GM12801 (cell line): Measurements from ENCODE around the gene NUP214.

Source experiments
- TF ChIP-seq, protein P1 (sequence below): IDR thresholded peaks from one replicate; pipeline ENCODE4 v1.5.1; 2011; ENCODE audit warnings: control low read depth; ENCODE audit not compliant: insufficient read length; ENCODE audit errors: extremely low read depth

NUP214 gene

DNA sequence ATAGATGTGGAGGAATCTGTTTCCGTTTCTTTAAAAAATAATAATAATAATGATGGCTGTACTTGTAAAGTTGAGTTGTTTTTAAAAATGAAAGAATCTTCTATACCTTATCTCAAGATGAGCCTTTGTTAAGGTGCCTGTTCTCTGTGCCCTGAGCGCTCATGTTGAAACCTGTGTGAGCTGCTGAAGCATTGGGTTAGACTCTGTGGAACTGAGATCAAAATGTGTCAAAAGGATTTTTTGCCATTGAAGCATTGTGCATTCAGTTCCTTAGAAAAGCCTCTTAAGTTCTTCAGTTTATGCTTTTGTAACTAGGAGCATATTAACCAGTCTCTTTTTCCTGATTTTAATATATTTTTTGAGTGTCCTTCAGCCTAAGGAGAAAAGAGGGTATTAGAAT lies 67.7 kb downstream of the NUP214 start:
- TF ChIP-seq, protein P1, sequence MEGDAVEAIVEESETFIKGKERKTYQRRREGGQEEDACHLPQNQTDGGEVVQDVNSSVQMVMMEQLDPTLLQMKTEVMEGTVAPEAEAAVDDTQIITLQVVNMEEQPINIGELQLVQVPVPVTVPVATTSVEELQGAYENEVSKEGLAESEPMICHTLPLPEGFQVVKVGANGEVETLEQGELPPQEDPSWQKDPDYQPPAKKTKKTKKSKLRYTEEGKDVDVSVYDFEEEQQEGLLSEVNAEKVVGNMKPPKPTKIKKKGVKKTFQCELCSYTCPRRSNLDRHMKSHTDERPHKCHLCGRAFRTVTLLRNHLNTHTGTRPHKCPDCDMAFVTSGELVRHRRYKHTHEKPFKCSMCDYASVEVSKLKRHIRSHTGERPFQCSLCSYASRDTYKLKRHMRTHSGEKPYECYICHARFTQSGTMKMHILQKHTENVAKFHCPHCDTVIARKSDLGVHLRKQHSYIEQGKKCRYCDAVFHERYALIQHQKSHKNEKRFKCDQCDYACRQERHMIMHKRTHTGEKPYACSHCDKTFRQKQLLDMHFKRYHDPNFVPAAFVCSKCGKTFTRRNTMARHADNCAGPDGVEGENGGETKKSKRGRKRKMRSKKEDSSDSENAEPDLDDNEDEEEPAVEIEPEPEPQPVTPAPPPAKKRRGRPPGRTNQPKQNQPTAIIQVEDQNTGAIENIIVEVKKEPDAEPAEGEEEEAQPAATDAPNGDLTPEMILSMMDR = no peak

DNA sequence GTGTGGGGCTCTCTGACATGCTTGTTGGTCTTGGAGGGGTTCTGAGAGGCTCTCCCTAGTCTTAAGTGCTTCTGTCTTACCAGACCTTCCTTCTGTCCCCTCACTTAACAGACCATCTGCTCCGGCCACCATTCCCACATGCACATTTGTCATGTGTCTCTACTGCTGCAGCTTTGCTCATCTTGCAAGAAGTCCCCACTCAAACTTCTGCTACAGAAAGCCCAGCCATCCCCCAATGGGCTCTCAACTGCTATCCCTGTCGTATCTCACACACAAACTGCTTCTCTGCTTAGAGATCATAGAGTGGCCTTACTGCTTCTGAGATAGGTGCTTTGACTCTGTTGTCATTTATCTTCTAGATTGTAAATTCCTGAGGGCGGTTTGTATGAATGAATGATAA lies 69.4 kb downstream of the NUP214 start:
- TF ChIP-seq, protein P1 = no peak

DNA sequence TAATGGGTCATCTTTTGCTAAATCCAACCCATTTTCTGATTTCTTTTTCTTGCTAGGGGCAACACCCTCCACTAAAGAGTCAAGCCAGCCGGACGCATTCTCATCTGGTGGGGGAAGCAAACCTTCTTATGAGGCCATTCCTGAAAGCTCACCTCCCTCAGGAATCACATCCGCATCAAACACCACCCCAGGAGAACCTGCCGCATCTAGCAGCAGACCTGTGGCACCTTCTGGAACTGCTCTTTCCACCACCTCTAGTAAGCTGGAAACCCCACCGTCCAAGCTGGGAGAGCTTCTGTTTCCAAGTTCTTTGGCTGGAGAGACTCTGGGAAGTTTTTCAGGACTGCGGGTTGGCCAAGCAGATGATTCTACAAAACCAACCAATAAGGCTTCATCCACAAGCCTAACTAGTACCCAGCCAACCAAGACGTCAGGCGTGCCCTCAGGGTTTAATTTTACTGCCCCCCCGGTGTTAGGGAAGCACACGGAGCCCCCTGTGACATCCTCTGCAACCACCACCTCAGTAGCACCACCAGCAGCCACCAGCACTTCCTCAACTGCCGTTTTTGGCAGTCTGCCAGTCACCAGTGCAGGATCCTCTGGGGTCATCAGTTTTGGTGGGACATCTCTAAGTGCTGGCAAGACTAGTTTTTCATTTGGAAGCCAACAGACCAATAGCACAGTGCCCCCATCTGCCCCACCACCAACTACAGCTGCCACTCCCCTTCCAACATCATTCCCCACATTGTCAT lies 72.0 kb downstream of the NUP214 start:
- TF ChIP-seq, protein P1 = no peak

DNA sequence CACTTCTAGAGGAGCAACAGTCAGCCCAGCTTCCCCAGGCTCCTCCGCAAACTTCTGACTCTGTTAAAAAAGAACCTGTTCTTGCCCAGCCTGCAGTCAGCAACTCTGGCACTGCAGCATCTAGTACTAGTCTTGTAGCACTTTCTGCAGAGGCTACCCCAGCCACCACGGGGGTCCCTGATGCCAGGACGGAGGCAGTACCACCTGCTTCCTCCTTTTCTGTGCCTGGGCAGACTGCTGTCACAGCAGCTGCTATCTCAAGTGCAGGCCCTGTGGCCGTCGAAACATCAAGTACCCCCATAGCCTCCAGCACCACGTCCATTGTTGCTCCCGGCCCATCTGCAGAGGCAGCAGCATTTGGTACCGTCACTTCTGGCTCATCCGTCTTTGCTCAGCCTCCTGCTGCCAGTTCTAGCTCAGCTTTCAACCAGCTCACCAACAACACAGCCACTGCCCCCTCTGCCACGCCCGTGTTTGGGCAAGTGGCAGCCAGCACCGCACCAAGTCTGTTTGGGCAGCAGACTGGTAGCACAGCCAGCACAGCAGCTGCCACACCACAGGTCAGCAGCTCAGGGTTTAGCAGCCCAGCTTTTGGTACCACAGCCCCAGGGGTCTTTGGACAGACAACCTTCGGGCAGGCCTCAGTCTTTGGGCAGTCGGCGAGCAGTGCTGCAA lies 72.8 kb downstream of the NUP214 start:
- TF ChIP-seq, protein P1 = no peak

DNA sequence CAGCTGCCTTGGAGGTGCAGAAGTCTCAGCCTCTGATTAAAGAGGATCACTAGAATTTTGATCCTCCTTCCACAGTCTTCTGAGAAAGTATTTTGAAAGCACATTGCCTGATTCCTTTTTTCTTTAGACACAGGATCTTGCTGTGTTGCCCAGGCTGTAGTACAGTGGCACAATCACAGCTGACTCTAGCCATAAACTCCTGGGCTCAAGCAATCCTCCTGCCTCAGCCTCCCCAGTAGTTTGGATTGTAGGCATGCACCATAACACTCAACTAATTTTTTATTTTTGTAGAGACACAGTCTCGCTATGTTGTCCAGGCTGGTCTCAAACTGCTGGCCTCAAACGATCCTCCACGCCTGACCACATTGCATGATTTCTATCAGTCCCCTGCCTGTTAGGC lies 76.5 kb downstream of the NUP214 start:
- TF ChIP-seq, protein P1 = no peak

DNA sequence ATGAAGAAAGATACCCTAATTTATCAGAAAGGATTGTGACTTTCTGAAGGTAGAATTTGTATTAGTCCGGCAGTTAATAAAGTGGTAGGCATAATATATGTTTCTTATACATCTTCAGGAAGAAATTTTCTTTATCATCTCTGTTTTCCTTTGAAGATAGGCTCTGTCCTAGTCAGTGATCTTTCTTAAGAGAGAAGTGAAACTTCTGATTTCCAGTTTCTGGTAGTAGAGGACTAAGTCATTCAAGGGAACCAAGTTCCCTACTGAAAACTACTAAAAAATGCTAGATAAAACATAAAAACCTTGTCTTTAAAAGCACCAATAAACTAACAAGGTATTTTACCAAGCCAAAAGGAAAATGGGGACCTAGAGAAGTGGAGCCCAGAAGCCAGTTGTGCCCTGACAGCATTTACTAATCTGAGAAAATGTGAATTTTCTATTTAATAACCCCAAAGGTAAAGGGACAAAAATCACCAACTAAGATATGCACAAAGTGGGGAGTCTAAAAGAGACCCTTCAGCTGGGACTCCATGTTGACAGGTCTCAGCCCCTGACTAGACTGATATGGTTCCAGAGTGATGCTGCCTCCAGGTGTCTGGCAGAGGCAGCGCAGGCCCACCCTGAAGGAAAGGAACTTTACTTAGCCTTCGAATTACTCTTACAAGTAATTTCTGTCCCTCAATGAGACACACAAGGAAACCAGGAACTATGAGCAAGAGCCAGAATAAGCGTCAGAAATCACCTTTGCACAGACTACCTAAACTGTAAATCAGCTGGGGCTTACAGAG lies 78.2 kb downstream of the NUP214 start:
- TF ChIP-seq, protein P1 = no peak

DNA sequence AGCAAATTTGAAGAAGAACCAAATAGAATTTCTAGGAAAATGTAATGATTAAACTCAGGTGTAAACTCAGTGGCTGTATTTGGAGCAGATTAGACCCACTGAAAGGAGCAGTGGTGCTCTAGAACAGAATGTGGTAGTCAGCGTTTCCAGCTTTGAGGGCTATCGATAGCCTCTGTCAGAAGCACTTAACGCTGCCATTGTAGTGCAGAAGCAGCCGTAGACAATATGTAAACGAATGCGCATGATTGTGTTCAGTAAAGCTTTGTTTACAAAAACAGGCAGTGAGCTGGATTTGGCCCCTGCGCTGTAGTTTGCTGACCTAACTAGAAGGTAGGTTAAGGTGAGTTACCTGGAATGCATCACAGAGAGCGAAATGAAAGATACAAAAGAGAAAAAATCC lies 78.9 kb downstream of the NUP214 start:
- TF ChIP-seq, protein P1 = no peak
